Myocyte (in vitro differentiated cells): ENCODE data around the gene SRCAP. TPM values are rescaled to one million over a fixed set of nuclear protein-coding genes. Genes with fewer than 3 reads are reported as not detected.

ENCODE experiments used
- DNase-seq: peaks from one replicate; pipeline ENCODE4 v3.0.0-alpha.2; 2012; ENCODE audit warnings: low read depth
- polyA plus RNA-seq: library from polyadenylated mRNA; unstranded; fragments of >200 nt; gene quantifications from one replicate; pipeline ENCODE4 v1.2.1, GENCODE V29; 2012; ENCODE audit warnings: missing spikeins
- total RNA-seq: library from RNA; depleted of rRNA; stranded (reverse); fragments of >200 nt; gene quantifications from 2 replicates; pipeline ENCODE4 v1.2.3, GENCODE V29; 2014

SRCAP gene
- total RNA-seq = 13.9 TPM in 2 replicates
- polyA plus RNA-seq = 23.2 TPM

DNA sequence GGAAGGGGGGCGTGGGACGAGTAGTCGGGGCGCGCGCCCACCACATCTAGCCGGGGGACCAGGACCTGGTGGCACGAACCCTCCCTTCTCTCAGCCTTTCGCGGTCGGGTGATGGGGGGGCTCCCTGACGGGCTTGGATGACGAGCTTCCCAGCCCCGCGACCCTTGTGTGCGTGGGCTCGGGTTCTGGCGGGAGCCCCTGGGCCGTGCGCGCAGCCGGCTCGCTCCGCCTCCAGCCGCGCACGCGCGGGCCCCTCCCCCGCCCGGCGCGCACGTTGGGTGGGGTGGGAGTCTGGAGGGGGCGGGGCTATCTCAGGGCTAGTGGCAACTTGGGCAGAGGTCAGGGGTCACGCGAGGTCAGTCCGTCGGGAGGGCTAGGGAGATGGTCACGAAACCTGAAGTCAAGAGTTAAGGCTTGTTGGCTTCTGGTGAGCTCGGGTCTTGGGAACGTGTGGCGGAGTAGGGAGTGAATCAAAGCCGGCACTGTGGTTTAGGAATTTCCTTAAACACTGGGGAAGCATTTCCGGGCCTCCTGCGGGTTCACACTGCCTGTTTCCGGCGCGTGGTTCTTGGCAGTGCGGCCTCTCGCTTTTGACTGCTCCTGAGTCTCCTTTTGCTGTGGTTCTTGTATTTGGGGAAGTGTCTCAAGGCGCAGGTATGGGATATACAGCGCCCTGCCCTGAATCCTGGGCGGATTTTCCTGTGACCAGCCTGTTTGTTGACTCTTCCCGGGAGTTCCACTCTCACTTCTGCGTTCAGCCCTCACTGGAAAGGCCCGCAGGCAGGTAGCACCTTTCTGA, at the start of gene SRCAP:
Gene SRCAP (plus strand): TSS at position 356 of the 799 bp plus-strand sequence. CDS start 1,654 bp downstream, outside the sequence.
- peak; percentile 80 for DNase-seq

DNA sequence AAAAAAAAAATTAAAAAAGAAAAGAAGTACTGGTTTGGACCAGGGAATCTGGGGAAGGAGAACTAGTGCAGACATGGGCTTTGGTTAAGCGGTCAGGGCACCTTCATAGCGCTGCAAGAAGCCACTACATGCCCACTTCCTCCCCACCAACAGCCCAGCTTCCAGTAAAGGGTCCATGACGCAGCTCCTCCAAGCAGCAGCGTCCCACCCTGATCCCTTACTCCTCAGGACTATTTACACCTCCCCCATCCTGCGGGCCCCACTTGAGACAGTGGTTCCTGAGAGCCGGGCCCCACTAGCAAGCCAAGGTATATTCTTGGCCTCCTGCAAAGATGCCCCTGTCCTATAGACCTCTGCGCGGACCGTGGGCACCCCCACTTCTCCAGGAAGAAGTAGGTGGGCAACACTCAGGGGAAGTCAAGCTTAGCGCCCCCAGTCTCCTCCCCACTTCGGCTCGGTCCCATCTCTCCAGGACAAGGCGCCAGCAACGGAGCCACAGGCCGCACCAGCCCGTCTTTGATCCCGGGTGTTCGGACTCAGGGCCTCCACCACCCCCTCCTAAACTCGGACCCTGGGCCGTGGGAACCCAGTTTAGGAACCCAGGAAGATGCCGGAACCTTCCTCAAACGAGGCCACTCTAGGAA, 49.1 kb upstream of the SRCAP start:
- no peak for DNase-seq

DNA sequence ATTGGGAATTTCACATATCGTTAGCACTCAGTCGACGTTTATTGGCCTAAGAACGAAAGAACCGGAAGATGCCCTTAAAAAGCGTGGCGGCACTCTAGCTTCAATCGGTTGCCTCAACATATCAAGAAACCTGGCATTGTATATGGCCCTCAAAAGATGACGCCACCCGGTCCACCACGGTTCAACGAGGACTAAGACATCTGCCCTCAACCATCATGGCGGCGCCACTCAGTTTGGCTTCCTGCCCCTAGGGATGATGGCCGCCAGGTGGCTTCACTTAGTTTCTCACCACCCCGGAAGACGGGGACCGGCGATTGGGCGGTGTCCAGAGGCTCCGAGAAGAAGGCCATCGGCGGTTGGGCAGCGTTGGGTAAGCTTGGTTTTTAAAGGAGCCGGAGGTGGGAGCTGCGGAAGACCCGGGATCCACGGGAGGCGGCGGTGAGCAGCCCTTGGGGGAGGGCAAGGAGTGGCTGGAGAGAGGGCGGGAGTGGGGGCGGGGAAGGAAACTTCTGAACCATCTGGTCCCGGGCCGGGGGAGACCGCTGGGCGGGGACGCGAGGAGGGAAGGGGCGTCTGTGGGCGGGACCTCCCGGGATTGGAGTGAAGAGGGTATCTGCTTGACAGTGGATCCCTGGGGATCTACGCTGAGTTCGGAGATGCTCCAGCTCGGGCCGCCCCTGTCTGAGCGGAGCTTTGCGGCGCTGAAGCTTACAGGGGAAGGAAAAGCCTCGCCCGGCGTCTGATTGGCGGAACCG, 48.4 kb upstream of the SRCAP start, which contains the start of gene PRR14:
Gene PRR14 (plus strand): TSS at position 592 of the 755 bp plus-strand sequence. CDS start 686 bp downstream, outside the sequence.
- DNase-seq = peak; percentile 100

DNA sequence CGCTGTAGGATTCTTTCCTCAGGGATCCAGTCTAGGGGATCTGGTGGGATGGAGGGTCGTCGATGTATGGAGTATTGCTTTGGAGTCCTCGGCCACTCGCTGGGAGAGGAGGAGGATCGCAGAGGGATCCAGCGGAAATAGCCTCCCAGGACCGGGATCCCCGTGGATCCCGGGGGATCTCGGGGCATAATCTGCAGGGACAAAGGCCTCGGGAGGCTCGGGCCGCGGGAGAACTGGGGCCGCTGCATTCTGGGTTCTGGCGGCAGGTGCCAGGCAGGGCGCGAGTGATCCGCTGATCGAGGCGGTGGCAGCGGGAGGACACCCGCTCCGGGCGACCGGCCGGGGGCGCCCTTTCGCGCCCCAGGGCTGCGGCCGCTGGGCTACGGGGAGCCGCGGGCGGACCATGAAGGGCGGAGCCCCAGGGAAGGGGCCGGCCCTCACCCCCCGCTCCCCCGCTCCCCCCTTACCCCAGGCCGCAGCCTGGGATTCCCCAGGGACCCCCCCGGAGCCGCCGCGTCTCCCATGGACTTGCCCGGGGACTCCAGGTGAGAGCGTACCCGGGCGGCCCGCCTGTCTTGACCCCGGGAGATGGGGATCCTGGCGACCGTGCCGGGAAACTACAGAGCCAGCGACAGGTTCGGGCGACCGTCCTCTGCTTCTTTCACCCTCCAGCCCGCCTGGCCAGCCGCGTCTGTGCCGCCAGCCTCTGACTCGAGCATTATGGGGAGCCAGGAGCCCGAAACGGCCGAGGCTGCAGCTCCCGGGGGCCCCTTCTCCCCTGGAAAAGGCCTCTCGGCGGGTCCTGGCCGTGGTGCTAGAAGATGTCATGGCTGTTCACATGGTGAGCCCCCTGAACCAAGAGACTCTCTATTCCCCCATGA, 47.6 kb upstream of the SRCAP start:
- DNase-seq = peak; percentile 77

DNA sequence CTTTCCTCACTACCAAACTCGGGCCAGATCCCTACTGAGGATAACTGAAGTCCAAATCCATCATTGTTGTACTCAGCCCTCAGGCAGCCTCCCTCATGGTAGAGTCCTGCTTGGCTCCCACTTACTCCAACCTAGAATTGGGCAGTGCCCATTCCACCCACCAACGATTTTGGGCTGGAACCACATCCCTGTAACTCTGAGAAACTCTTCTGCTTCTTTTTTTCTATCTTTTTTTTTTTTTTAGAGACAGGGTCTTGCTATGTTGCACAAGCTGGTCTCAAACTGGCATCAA, 47.0 kb upstream of the SRCAP start:
- no peak for DNase-seq

DNA sequence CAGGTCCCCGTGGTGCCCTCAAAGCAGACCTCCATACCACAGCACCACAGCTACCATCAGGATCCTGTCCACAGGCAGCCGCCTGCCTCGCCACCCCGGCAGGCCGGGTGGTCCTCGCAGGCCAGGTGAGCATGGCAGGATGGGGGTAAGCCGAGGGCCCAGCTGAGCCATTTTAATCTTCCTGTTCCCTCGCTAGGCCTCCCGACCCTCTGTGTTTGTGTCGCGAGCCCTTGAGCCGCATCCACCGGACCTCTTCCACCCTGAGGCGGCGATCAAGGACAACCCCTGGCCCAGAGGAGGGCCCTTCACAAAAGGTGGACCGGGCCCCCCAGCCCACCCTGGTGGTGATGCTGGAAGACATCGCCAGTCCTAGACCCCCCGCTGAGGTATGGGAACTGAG, 46.3 kb upstream of the SRCAP start:
- no peak for DNase-seq

DNA sequence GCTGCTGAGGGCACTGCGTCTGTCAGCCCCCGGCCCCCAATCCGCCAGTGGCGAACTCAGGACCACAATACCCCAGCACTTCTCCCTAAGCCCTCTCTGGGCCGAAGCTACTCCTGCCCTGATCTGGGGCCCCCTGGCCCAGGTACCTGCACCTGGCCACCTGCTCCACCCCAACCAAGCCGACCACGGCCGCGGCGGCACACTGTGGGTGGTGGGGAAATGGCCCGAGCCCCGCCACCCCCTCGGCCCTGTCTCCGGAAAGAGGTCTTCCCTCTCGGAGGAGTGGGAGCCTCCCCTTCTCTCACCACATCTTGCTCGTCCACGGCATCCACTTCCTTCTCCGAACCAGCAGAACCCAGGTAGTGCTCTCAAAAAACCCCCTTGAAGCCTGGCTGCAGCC, 44.1 kb upstream of the SRCAP start:
- no peak for DNase-seq

DNA sequence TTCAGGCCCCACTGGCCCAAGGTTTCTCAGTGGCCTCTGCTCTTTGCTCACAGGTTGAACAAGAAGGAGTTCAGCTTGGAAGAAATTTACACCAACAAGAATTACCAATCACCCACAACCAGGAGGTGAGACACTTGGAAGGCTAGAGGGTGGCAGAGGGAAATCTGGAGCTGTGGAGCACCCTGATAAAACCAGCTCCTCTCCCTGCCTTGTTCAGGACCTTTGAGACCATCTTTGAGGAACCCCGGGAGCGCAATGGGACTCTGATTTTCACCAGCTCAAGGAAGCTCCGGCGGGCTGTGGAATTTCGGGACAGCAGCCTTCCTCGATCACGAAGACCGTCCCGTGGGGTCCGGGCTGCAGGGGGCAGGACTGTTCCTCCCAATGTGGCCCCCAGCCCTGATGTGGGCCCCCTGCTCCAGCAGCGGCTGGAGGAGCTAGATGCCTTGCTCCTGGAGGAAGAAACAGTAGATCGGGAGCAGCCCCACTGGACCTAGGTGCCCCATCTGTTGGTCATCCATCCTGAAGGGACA, 43.1 kb upstream of the SRCAP start:
- DNase-seq = no peak

DNA sequence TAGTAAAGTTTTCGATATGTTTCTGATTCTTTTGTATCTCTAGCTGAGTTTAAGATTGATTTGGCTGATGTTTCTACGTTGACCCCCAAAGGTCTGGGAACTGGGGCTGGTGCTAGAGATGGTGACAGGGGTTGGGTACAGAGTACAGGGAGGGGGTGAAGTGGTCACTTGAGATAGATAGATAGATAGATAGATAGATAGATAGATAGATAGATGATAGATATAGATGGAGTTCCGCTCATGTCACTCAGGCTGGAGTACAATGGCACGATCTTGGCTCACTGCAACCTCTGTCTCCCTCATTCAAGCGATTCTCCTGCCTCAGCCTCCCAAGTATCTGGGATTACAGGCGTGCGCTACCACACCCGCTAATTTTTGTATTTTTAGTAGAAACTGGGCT, 42.6 kb upstream of the SRCAP start:
- no peak for DNase-seq

DNA sequence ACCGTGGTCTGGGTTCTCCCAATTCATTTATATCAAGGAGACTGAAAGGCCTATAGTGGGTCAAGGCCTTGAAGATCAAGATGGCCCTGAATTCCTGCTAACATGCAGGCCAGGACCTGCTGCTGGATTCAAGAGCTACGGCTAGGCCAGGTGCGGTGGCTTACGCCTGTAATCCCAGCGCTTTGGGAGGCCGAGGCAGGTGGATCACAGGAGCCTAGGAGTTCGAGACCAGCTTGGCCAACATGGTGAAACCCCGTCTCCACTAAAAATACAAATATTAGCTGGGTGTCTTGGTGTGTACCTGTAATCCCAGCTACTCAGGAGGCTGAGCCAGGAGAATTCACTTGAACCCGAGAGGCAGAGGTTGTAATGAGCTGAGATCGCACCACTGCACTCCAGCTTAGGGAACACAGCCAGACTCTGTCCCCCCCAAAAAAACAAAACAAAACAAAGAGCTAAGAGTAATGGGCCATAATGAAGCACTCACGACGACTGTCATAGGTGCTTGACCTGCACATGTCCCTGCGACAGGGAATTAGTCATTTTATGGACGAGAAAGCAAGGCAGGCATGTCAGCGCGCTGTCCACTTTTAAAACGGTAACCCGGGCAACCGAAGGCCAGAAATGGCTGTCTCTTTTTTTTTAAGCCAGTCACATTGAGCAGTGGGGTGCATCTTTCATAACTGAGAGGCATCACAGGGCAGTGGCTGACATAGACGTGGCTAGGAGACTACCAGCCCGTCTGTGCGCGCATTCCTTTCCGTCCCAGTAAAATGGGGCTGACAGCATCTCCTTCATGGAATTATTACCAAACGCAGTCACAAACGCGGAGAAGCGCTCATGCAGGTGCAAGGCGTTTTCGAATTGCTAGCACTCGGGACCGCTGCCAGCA, 41.8 kb upstream of the SRCAP start:
- DNase-seq = no peak

DNA sequence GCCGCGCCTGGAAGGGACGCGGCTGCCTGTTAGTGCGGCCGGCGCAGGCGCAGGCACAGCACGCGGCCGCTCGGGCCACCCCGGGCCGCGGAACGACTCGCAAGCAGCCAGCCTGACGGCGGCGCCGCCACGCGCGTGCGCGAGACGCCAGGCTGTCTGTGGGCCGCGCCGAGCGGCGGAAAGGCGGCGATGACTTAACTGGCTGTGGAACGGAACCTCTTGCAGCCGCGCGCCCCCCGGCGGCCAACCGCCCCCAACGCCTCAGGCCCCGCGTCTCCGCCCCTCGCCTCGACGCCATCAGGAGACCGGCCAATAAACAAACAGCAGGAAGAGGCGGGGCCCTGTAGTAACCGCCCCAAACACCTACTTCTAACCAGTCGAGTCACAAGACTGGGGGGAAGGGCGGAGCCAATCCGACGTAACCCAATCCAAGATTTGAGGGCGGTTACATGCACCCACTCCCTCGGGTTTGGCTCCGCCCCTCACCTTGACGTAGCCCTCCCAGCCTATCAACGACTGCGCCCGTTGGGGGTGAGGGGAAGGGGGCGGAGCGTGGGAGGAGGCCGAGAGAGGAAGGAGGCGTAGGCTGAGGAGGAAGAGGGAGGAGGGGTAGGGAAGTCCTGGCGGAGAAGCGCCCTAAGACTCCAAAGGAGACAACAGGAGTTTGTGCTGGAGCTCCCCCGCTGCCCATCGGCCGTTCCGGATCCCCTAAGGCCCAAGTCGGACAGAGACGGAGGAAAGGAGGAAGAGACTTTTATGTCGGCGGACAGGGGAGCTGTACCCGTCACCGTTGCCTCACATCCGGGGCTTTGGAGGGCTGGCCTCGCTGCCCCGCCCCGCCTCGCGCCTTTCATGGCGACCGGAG, 40.9 kb upstream of the SRCAP start, which contains the start of gene FBRS:
Gene FBRS (plus strand): TSS at position 566 of the 865 bp plus-strand sequence. CDS start 1,088 bp downstream, outside the sequence.
- peak; percentile 100 for DNase-seq

DNA sequence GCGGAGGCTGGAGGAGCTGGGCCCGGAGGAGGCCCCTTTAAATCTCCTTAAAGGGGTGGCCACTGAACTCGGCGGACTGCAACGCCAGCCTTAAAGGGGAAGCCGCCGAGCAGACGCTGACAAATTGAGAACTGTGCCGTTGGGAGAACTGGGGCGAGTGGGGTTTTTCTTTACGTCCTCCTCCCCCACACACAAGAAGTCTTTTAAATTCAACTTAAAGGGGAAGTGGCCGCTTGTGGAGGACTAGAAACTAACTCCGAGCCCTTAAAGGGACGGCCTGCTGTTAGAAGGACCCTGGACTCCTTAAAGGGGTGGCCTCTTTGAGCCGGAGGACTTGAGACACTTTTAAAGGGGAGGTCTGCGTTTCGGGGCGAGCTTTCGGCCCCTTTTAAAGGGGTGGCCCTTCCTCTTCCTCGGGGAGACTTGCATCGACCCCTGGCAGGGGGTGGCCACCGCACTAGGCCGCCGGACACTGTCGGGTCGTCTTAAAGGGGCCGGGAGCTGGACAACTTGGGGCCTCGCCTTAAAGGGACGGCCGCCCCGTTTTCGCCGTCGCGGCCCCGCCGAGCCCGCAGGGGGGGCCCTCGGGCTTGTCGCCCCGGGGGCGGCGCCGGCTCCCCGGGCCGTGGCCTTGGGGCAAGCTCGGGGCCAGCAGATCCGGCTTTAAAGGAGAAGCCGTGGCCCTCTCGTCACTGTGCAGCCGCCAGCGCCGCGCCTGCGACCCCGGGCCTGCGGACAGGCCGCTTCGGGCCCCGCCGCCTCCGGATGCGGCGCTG, 40.1 kb upstream of the SRCAP start:
- peak; percentile 96 for DNase-seq

DNA sequence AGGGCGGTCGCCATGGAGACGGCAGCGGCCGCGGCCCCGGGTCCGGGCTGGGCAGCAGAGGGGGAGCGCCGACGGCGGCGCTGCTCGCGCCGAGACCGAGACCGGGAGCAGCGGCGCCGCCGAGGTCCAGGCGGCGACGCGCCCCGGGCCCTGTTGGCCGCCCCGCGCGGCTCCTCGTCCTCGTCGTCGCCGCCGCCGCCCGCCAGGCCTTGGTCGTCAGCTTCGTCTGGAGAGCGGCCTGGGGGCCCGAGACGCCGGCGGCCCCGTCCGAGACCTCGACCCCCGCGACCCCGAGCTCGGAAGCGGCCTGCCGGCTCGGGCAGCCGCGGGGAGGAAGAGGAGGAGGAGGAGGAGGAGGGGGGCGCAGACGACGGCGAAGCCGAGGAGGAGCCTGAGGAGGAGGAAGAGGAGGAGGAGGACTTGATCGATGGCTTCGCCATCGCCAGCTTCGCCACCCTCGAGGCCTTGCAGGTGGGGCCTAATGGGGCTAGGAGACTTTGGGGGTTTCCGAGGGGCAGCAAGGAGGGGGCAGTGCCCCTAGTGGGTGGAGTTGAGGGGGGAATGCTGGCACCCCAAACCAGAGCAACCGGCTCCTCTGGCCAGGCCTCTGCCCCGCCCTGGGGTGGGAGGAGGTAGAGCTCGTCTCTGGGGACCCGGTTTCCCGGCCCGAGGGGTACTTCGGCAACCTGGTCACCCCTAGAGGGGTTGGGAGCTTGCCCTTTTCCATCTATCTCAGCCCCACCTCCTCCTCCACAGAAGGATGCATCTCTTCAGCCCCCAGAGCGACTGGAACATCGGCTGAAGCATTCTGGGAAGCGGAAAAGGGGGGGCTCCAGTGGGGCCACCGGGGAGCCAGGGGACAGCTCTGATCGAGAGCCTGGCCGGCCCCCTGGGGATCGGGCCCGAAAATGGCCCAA, 39.2 kb upstream of the SRCAP start:
- DNase-seq = peak; percentile 19

DNA sequence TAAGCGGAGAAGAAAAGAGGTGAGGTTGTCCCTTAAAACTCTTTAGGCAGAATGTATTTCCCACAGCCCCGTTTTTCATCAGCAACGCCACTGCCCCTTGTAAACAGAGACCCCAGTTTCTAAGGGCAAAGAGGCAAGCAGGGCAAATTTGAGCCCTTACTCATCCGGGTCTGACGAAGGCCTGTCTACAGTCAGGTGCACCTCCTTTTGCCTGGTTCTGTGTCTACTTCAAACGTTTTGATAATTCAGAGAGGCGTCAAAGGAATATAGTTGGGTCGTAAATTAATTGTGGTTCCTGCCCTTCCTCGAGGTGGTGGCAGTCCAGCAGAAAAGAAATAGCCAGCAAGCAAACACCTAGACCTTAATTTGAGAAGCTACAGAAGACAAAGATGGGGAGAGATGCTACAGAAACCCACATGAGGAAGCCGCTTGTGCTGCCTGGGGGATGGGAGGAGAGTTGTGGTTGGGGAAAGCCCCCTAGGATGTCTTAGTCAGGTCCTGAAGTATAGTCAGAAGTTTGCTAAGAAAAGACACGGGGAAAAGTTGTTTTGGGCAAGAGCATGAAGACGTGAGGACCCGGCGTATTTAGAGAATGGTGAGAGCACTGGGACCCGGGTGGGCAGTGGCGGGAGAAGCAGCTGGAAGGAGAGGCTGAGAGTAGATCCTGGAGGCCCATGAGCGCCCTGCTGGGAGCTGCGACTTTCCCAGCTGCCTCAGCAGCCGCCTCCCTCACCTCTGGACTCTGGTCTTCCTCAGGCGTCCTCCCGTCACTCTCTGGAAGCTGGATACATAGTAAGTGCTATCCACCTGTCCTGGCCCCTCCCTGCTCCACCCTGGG, 38.3 kb upstream of the SRCAP start:
- DNase-seq = no peak

DNA sequence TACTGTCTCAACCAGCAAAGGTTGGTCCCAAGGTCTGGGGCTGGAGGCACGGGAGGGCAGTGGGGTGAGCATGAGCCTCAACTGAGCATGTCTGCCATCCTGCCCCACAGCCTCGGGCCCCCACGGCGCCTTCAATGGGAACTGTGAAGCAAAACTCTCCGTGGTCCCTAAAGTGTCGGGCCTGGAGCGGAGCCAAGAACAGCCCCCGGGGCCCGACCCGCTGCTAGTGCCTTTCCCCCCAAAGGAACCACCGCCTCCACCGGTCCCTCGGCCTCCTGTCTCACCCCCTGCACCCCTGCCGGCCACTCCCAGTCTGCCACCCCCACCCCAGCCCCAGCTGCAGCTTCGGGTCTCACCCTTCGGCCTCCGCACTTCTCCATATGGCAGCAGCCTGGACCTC, 36.5 kb upstream of the SRCAP start:
- no peak for DNase-seq

DNA sequence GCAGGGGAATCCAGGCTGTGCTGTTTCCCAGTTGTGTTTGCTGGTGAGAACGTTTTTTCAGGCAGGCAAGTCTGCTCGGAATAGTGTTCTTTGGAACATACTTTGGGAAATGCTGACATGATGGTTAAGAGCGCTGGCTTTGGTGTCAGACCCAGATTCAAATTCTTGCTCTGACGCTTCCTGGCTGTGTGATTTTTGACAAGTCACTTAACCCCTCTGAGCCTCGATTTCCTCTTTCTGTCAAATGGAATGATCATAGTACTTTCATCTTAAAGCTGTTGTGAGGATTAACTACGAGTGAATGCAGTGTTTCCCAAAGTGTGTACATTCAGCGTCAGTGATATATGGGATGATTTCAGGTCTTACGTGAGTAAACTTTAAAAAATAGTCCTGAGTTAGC, 35.9 kb upstream of the SRCAP start:
- DNase-seq = no peak
